IPS-20b (cell line): ENCODE results near the gene DOC2B.
"Not testable (repeated sequence)": the region's sequence is repeated elsewhere in the genome, so short reads cannot be mapped to it uniquely, and the experiment has no call there.

Experiments
- H3K27ac ChIP-seq: one replicate; pipeline ENCODE4 v1.5.1; 2013; ENCODE audit warnings: low read length
- H3K27me3 ChIP-seq: 2 replicates; pipeline ENCODE4 v1.6.1; 2013; ENCODE audit warnings: mild to moderate bottlenecking, low read length, inconsistent platforms; ENCODE audit not compliant: insufficient read depth
- H3K36me3 ChIP-seq: 2 replicates; pipeline ENCODE4 v1.6.1; 2013; ENCODE audit warnings: low read depth, mild to moderate bottlenecking, inconsistent platforms, low read length, moderate library complexity; ENCODE audit not compliant: insufficient read depth
- H3K4me1 ChIP-seq: 2 replicates; pipeline ENCODE4 v1.6.1; 2013; ENCODE audit warnings: mild to moderate bottlenecking, control low read depth, inconsistent platforms, low read length, moderate library complexity; ENCODE audit not compliant: insufficient read depth
- H3K4me3 ChIP-seq: 2 replicates; pipeline ENCODE4 v1.5.1; 2013; ENCODE audit warnings: mild to moderate bottlenecking, low read length, inconsistent platforms
- H3K9ac ChIP-seq: 2 replicates; pipeline ENCODE4 v1.6.1; 2013; ENCODE audit warnings: low read depth, mild to moderate bottlenecking, inconsistent platforms, low read length, moderate library complexity
- H3K9me3 ChIP-seq: 2 replicates; pipeline ENCODE4 v1.6.1; 2013; ENCODE audit warnings: mild to moderate bottlenecking, low read depth, low read length, inconsistent platforms; ENCODE audit not compliant: insufficient read depth

The DOC2B gene

GRCh38 chr17:136531-136930 is 44.9 kb downstream of the DOC2B start:
- H3K4me1 ChIP-seq, H3K36me3 ChIP-seq, H3K4me3 ChIP-seq, H3K9me3 ChIP-seq, H3K9ac ChIP-seq, H3K27ac ChIP-seq, H3K27me3 ChIP-seq: not testable (repeated sequence)

- H3K27ac ChIP-seq, H3K4me1 ChIP-seq: not testable (repeated sequence)
Observed at GRCh38 chr17:135895-136294, 45.6 kb downstream of the DOC2B start.

GRCh38 chr17:135022-135421 is 46.4 kb downstream of the DOC2B start:
- not testable (repeated sequence) for H3K4me3 ChIP-seq, H3K27ac ChIP-seq, H3K9me3 ChIP-seq, H3K36me3 ChIP-seq, H3K9ac ChIP-seq, H3K4me1 ChIP-seq, H3K27me3 ChIP-seq

More at GRCh38 chr17:135895-136294, 45.6 kb downstream of the DOC2B start:
- H3K27me3 ChIP-seq, H3K36me3 ChIP-seq, H3K9ac ChIP-seq, H3K4me3 ChIP-seq, H3K9me3 ChIP-seq: not testable (repeated sequence)

- not testable (repeated sequence) for H3K36me3 ChIP-seq, H3K4me1 ChIP-seq, H3K27ac ChIP-seq, H3K9me3 ChIP-seq, H3K9ac ChIP-seq, H3K4me3 ChIP-seq, H3K27me3 ChIP-seq
Observed at GRCh38 chr17:134332-134785, 47.1 kb downstream of the DOC2B start.

- H3K4me1 ChIP-seq, H3K27ac ChIP-seq, H3K36me3 ChIP-seq, H3K9ac ChIP-seq, H3K9me3 ChIP-seq, H3K27me3 ChIP-seq, H3K4me3 ChIP-seq: not testable (repeated sequence)
Observed at GRCh38 chr17:133932-134331, 47.5 kb downstream of the DOC2B start.

- not testable (repeated sequence) for H3K36me3 ChIP-seq, H3K27me3 ChIP-seq, H3K9ac ChIP-seq, H3K9me3 ChIP-seq, H3K4me3 ChIP-seq, H3K27ac ChIP-seq, H3K4me1 ChIP-seq
Observed at GRCh38 chr17:118339-118917, 63.0 kb downstream of the DOC2B start.

GRCh38 chr17:113111-113510 is 68.3 kb downstream of the DOC2B start:
- H3K27me3 ChIP-seq, H3K36me3 ChIP-seq, H3K4me1 ChIP-seq, H3K9me3 ChIP-seq, H3K27ac ChIP-seq, H3K4me3 ChIP-seq, H3K9ac ChIP-seq: not testable (repeated sequence)
